Rectal smooth muscle tissue (tissue), 1 donor: ENCODE results near the gene GALNS.

Source experiments
- H3K27ac ChIP-seq: one replicate; pipeline ENCODE4 v1.7.0; 2013; ENCODE audit warnings: low read depth, low read length, inconsistent platforms
- H3K27me3 ChIP-seq: one replicate; pipeline ENCODE4 v1.7.0; 2013; ENCODE audit warnings: low read length; ENCODE audit not compliant: control insufficient read depth, insufficient read depth
- H3K36me3 ChIP-seq: one replicate; pipeline ENCODE4 v1.7.0; 2013; ENCODE audit warnings: low read length; ENCODE audit not compliant: control insufficient read depth, insufficient read depth
- H3K4me1 ChIP-seq: one replicate; pipeline ENCODE4 v1.7.0; 2013; ENCODE audit warnings: low read length; ENCODE audit not compliant: control insufficient read depth, insufficient read depth
- H3K4me3 ChIP-seq: one replicate; pipeline ENCODE4 v1.7.0; 2013; ENCODE audit warnings: low read length
- H3K9ac ChIP-seq: one replicate; pipeline ENCODE4 v1.7.0; 2013; ENCODE audit warnings: low read length

The GALNS gene

GRCh38 chr16:88886420-88886844 lies 29.7 kb upstream of the GALNS start:
- no peaks in the 10 kb centered on the region for H3K4me1 ChIP-seq
- H3K27me3 ChIP-seq, result no peaks in the 10 kb centered on the region
- H3K36me3 ChIP-seq, result no peaks in the 10 kb centered on the region
- no peak overlapping the region for H3K9ac ChIP-seq
- no peak overlapping the region for H3K4me3 ChIP-seq
- no peak overlapping the region for H3K27ac ChIP-seq

GRCh38 chr16:88885693-88886280 lies 29.0 kb upstream of the GALNS start:
- Histone ChIP-seq H3K27me3 (peaks cover under 1% of the 10 kb centered on the region), H3K27ac (no peak overlapping the region), H3K4me3 (no peak overlapping the region), H3K9ac (no peak overlapping the region), H3K4me1 (no peaks in the 10 kb centered on the region), H3K36me3 (no peaks in the 10 kb centered on the region)

- no peaks in the 10 kb centered on the region for H3K4me1 ChIP-seq
- H3K36me3 ChIP-seq, result no peaks in the 10 kb centered on the region
- peaks cover 2% of the 10 kb centered on the region for H3K27me3 ChIP-seq
- H3K9ac ChIP-seq, result no peak overlapping the region
- no peak overlapping the region for H3K27ac ChIP-seq
- H3K4me3 ChIP-seq, result no peak overlapping the region
Observed at GRCh38 chr16:88884569-88885271, 28.0 kb upstream of the GALNS start.

GRCh38 chr16:88883946-88884345 lies 27.2 kb upstream of the GALNS start:
- peaks cover 2% of the 10 kb centered on the region for H3K27me3 ChIP-seq
- peaks cover 1% of the 10 kb centered on the region for H3K36me3 ChIP-seq
- no peak overlapping the region for H3K4me3 ChIP-seq
- H3K4me1 ChIP-seq, result no peaks in the 10 kb centered on the region
- H3K9ac ChIP-seq, result no peak overlapping the region
- H3K27ac ChIP-seq, result no peak overlapping the region

GRCh38 chr16:88883117-88883895 lies 26.6 kb upstream of the GALNS start:
- H3K36me3 ChIP-seq, result peaks cover 3% of the 10 kb centered on the region
- no peak overlapping the region for H3K9ac ChIP-seq
- peaks cover 2% of the 10 kb centered on the region for H3K27me3 ChIP-seq
- H3K27ac ChIP-seq, result no peak overlapping the region
- no peaks in the 10 kb centered on the region for H3K4me1 ChIP-seq
- no peak overlapping the region for H3K4me3 ChIP-seq

- H3K36me3 ChIP-seq, result peaks cover 3% of the 10 kb centered on the region
- no peak overlapping the region for H3K27ac ChIP-seq
- no peak overlapping the region for H3K4me3 ChIP-seq
- peaks cover 2% of the 10 kb centered on the region for H3K27me3 ChIP-seq
- no peak overlapping the region for H3K9ac ChIP-seq
- no peaks in the 10 kb centered on the region for H3K4me1 ChIP-seq
Observed at GRCh38 chr16:88882358-88883030, 25.7 kb upstream of the GALNS start.

- Histone ChIP-seq H3K36me3 (peaks cover 3% of the 10 kb centered on the region), H3K27me3 (peaks cover 2% of the 10 kb centered on the region), H3K4me1 (no peaks in the 10 kb centered on the region), H3K9ac (no peak overlapping the region), H3K27ac (no peak overlapping the region), H3K4me3 (no peak overlapping the region)
Observed at GRCh38 chr16:88881675-88882357, 25.1 kb upstream of the GALNS start.

- peaks cover 3% of the 10 kb centered on the region for H3K36me3 ChIP-seq
- H3K4me3 ChIP-seq, result no peak overlapping the region
- no peak overlapping the region for H3K9ac ChIP-seq
- H3K4me1 ChIP-seq, result no peaks in the 10 kb centered on the region
- H3K27ac ChIP-seq, result no peak overlapping the region
- peaks cover 2% of the 10 kb centered on the region for H3K27me3 ChIP-seq
Observed at GRCh38 chr16:88881007-88881615, 24.4 kb upstream of the GALNS start.

- Histone ChIP-seq H3K4me3 (no peak overlapping the region), H3K27ac (no peak overlapping the region), H3K36me3 (peaks cover 3% of the 10 kb centered on the region), H3K27me3 (peaks cover 2% of the 10 kb centered on the region), H3K4me1 (no peaks in the 10 kb centered on the region), H3K9ac (no peak overlapping the region)
Observed at GRCh38 chr16:88880226-88881006, 23.7 kb upstream of the GALNS start.

- Histone ChIP-seq H3K27me3 (peaks cover 2% of the 10 kb centered on the region), H3K36me3 (peaks cover 3% of the 10 kb centered on the region), H3K9ac (no peak overlapping the region), H3K4me3 (no peak overlapping the region), H3K27ac (no peak overlapping the region), H3K4me1 (no peaks in the 10 kb centered on the region)
Observed at GRCh38 chr16:88879788-88880055, 23.0 kb upstream of the GALNS start.

GRCh38 chr16:88878967-88879787 lies 22.4 kb upstream of the GALNS start:
- H3K9ac ChIP-seq, result no peak overlapping the region
- H3K4me1 ChIP-seq, result no peaks in the 10 kb centered on the region
- no peak overlapping the region for H3K4me3 ChIP-seq
- peaks cover 3% of the 10 kb centered on the region for H3K36me3 ChIP-seq
- H3K27me3 ChIP-seq, result peaks cover 2% of the 10 kb centered on the region
- no peak overlapping the region for H3K27ac ChIP-seq
